ENCODE measurements around the gene SMIM10L2A. TPM values are rescaled to one million over a fixed set of nuclear protein-coding genes. Genes with fewer than 3 reads are reported as not detected.
A peak's percentile ranks its signal among the peaks of the same experiment; 100 is the strongest.

Gene SMIM10L2A
- polyA plus RNA-seq, 3 donors: not detected

DNA sequence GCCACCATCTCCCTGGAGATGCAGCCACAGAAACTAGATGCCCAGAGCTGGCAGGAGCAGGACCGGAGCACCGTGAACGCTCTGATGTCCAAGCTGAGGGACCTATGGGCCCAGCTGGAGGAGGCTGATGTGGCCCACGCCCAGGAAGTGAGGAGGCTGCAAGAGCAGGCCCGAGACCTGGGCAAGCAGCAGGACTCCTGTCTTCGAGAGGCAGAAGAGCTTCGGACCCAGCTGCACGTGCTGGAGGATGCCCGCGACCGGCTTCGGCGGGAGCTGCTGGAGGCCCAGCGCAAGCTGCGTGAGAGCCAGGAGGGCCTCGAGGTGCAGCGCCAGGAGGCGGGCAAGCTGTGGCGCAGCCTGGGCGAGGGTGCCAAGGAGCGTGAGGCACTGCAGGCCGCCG, 14.2 kb downstream of the SMIM10L2A start:
- TF ChIP-seq, protein P1, sequence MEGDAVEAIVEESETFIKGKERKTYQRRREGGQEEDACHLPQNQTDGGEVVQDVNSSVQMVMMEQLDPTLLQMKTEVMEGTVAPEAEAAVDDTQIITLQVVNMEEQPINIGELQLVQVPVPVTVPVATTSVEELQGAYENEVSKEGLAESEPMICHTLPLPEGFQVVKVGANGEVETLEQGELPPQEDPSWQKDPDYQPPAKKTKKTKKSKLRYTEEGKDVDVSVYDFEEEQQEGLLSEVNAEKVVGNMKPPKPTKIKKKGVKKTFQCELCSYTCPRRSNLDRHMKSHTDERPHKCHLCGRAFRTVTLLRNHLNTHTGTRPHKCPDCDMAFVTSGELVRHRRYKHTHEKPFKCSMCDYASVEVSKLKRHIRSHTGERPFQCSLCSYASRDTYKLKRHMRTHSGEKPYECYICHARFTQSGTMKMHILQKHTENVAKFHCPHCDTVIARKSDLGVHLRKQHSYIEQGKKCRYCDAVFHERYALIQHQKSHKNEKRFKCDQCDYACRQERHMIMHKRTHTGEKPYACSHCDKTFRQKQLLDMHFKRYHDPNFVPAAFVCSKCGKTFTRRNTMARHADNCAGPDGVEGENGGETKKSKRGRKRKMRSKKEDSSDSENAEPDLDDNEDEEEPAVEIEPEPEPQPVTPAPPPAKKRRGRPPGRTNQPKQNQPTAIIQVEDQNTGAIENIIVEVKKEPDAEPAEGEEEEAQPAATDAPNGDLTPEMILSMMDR (IDR thresholded peaks at IDR 0.05): no peak
- no peak overlapping the region for H3K27ac Mint-ChIP-seq
- H3K27ac ChIP-seq (ENCODE audit: low read depth in 1 of 2, low read length in 2 of 2): no peak overlapping the region

DNA sequence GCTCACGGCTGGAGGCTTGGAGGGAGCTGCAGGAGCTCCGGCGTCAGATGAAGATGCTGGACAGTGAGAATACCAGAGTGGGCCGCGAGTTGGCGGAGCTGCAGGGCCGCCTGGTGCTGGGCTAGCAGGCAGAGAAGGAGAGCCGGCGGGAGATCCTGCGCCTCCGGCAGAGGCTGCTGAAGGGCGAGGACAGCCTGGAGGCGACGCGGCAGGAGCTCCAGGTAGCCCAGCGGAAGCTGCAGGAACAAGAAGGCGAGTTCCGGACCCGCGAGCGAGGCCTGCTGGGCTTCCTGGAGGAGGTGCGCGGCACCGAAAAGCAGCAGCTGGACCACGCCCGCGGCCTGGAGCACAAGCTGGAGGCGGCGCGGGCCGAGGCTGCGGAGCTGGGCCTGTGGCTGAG, 14.7 kb downstream of the SMIM10L2A start:
- peak overlapping the region in 1 of 7 donors; percentile 49 for H3K27ac Mint-ChIP-seq
- no peak for DNase-seq

More for the DNA sequence above, 14.2 kb downstream of the SMIM10L2A start:
- Histone ChIP-seq H3K4me2 (replicated peaks; ENCODE audit: extremely low read depth, low read length, poor library complexity, severe bottlenecking) (no peak overlapping the region), H3K27me3 (ENCODE audit: control insufficient read depth in 2 of 2, insufficient read depth in 2 of 2, low read length in 2 of 2) (no peaks in the 10 kb centered on the region), H3K9me3 (replicated peaks in 1 of 2; ENCODE audit: control insufficient read depth in 1 of 2, insufficient read depth in 1 of 2, low read length in 2 of 2) (peaks cover 7 to 26% of the 10 kb centered on the region in 2 donors), H3K79me2 (ENCODE audit: insufficient read depth, low read length) (no peaks in the 10 kb centered on the region), H3K4me1 (ENCODE audit: control insufficient read depth in 1 of 2, insufficient read depth in 2 of 2, low read length in 2 of 2) (no peaks in the 10 kb centered on the region), H4K20me1 (ENCODE audit: insufficient read depth, low read length) (no peaks in the 10 kb centered on the region), H3K9ac (ENCODE audit: insufficient read depth, low read length, poor library complexity, severe bottlenecking) (no peak overlapping the region), H3K4me3 (replicated peaks in 1 of 3; ENCODE audit: low read depth in 2 of 3, low read length in 3 of 3) (no peak overlapping the region), H2AFZ (ENCODE audit: insufficient read depth, low read depth, low read length, poor library complexity, severe bottlenecking) (no peak overlapping the region), H3K36me3 (replicated peaks in 1 of 2; ENCODE audit: control insufficient read depth in 1 of 2, insufficient read depth in 2 of 2, low read length in 2 of 2) (no peaks in the 10 kb centered on the region)
- Mint-ChIP-seq H3K4me3 (no peak overlapping the region), H3K27me3 (ENCODE audit: low read depth in 3 of 3) (peaks cover 1 to 10% (median 3%) of the 10 kb centered on the region in 3 donors), H3K36me3 (no peaks in the 10 kb centered on the region), H3K9me3 (peaks cover 6 to 41% (median 25%) of the 10 kb centered on the region in 7 donors), H3K4me1 (no peaks in the 10 kb centered on the region)
- intact Hi-C loops (cut with micrococcal nuclease): no loop called here
- WGBS (ENCODE audit: insufficient coverage): 87% methylated on average over 11 of the region's 23 CpGs
- no peak for DNase-seq

More for the DNA sequence above, 14.7 kb downstream of the SMIM10L2A start:
- H3K9me3 Mint-ChIP-seq: peaks cover 5 to 39% (median 23%) of the 10 kb centered on the region in 7 donors
- H3K4me3 Mint-ChIP-seq: no peak overlapping the region
- H3K36me3 ChIP-seq (replicated peaks in 1 of 2; ENCODE audit: control insufficient read depth in 1 of 2, insufficient read depth in 2 of 2, low read length in 2 of 2): no peaks in the 10 kb centered on the region
- no peaks in the 10 kb centered on the region for H3K27me3 ChIP-seq (ENCODE audit: control insufficient read depth in 2 of 2, insufficient read depth in 2 of 2, low read length in 2 of 2)
- 89% methylated on average over 21 of the region's 32 CpGs for WGBS (ENCODE audit: insufficient coverage)
- no peaks in the 10 kb centered on the region for H4K20me1 ChIP-seq (ENCODE audit: insufficient read depth, low read length)
- H3K9me3 ChIP-seq (replicated peaks in 1 of 2; ENCODE audit: control insufficient read depth in 1 of 2, insufficient read depth in 1 of 2, low read length in 2 of 2): peaks cover 7 to 26% of the 10 kb centered on the region in 2 donors
- no peaks in the 10 kb centered on the region for H3K36me3 Mint-ChIP-seq
- H3K27ac ChIP-seq (ENCODE audit: low read depth in 1 of 2, low read length in 2 of 2): no peak overlapping the region
- TF ChIP-seq, protein P1 (IDR thresholded peaks at IDR 0.05): no peak
- intact Hi-C loops (cut with micrococcal nuclease): no loop called here
- no peaks in the 10 kb centered on the region for H3K4me1 Mint-ChIP-seq
- no peak overlapping the region for H3K9ac ChIP-seq (ENCODE audit: insufficient read depth, low read length, poor library complexity, severe bottlenecking)
- no peak overlapping the region for H3K4me3 ChIP-seq (replicated peaks in 1 of 3; ENCODE audit: low read depth in 2 of 3, low read length in 3 of 3)
- H3K27me3 Mint-ChIP-seq (ENCODE audit: low read depth in 3 of 3): peaks cover 1 to 7% (median 3%) of the 10 kb centered on the region in 3 donors
- no peaks in the 10 kb centered on the region for H3K79me2 ChIP-seq (ENCODE audit: insufficient read depth, low read length)
- no peak overlapping the region for H2AFZ ChIP-seq (ENCODE audit: insufficient read depth, low read depth, low read length, poor library complexity, severe bottlenecking)
- H3K4me1 ChIP-seq (ENCODE audit: control insufficient read depth in 1 of 2, insufficient read depth in 2 of 2, low read length in 2 of 2): no peaks in the 10 kb centered on the region
- no peak overlapping the region for H3K4me2 ChIP-seq (replicated peaks; ENCODE audit: extremely low read depth, low read length, poor library complexity, severe bottlenecking)
